ENCODE results near the gene IRF8. TPM values are rescaled to one million over a fixed set of nuclear protein-coding genes. Genes with fewer than 3 reads are reported as not detected.

The IRF8 gene
- total and polyA plus RNA-seq, 2 of the 13 experiments (the other 11 are each of a cell fraction or from before 2014, with no cell fraction given), result not detected

DNA sequence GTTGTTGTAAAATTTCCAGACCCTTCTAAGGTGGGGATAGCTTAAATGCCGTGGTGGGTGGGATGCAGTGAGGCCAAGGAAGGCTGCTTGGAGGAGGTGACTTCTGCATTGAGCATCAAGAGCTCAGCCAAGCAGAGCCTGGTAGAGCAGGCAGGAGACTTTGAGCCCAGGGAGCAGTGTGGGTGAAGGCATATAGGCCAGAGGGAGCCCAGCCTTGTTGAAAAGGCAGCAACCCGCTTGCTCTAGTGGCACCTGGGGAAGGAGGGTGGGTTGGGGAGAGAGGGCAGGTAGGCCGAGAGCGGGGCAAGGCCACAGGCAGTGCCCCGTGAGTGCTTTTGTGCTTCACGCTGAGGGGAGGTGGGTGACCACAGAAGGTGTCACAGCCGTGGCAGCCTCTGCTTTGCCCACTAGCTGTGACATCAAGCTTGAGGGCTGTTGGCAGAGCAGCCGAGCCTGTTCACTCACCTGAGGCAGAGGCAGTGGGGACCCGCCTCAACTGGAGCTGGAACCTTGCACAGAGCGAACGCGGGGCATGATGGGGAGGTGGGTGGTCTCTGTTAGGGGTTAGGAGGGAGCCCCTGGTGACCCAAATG lies 56.1 kb downstream of the IRF8 start:
- no peak for FAIRE-seq
- peaks cover 0 to 53% of the 10 kb centered on the region in 2 experiments; a peak in 4 of 5 replicates for H3K27me3 ChIP-seq (ENCODE audit: control insufficient read depth in 1 of 2, insufficient read depth in 2 of 2, low read length in 2 of 2)
- intact Hi-C loops (cut with micrococcal nuclease; ENCODE audit: unreplicated experiment), result no loop called here

More for the DNA sequence above, 56.1 kb downstream of the IRF8 start:
- WGBS (ENCODE audit: low lambda C conversion rate), result 57% methylated on average over 12 of the region's 12 CpGs
- H3K9ac ChIP-seq (ENCODE audit: insufficient read depth, low read depth, low read length), result no peak overlapping the region
- no peak overlapping the region for H3K27ac ChIP-seq (ENCODE audit: extremely low read length, insufficient read depth, low read length)
- DNase-seq (ENCODE audit: low spot score) (no peak), ATAC-seq (no peak; the same call in 2 of the 3 replicates)
- no peaks in the 10 kb centered on the region for H3K4me1 ChIP-seq (ENCODE audit: insufficient read depth, low read length)
- H3K9me3 ChIP-seq (ENCODE audit: low read length), result no peaks in the 10 kb centered on the region
- no peaks in the 10 kb centered on the region for H4K20me1 ChIP-seq (ENCODE audit: insufficient read depth, low read length)
- in situ Hi-C loops (cut with HindIII; ENCODE audit: extremely low pct_ligation_motif_present, low pct_unique_long_range_greater_than_20kb), result no loop called here
- no TSS peak for BruUV-seq (replicated peaks)
- H3K79me2 ChIP-seq (ENCODE audit: insufficient read depth, low read length), result no peaks in the 10 kb centered on the region
- no peak for TF ChIP-seq CAMTA2 (CRISPR knock-in tag; IDR thresholded peaks at IDR 0.05; ENCODE audit: borderline replicate concordance)
- no peak for TF ChIP-seq ZNF615 (CRISPR knock-in tag; IDR thresholded peaks at IDR 0.05; ENCODE audit: borderline replicate concordance)
- no peak for TF ChIP-seq ZNF207 (IDR thresholded peaks at IDR 0.05; ENCODE audit: borderline replicate concordance)
- TF ChIP-seq MAFK (conservative IDR thresholded peaks at IDR 0.05 in 1 of 2, IDR thresholded peaks at IDR 0.05 in 1 of 2; ENCODE audit: low read length in 2 of 2), result no peak
- no peak for TF ChIP-seq PRPF4 (IDR thresholded peaks at IDR 0.05; ENCODE audit: low read depth, low read length, poor library complexity, severe bottlenecking)
- TF ChIP-seq THYN1 (CRISPR knock-in tag; IDR thresholded peaks at IDR 0.05; ENCODE audit: borderline replicate concordance, low read depth), result no peak
- TF ChIP-seq ZNF33A (CRISPR knock-in tag; IDR thresholded peaks at IDR 0.05; ENCODE audit: borderline replicate concordance), result no peak
- TF ChIP-seq, protein P1, sequence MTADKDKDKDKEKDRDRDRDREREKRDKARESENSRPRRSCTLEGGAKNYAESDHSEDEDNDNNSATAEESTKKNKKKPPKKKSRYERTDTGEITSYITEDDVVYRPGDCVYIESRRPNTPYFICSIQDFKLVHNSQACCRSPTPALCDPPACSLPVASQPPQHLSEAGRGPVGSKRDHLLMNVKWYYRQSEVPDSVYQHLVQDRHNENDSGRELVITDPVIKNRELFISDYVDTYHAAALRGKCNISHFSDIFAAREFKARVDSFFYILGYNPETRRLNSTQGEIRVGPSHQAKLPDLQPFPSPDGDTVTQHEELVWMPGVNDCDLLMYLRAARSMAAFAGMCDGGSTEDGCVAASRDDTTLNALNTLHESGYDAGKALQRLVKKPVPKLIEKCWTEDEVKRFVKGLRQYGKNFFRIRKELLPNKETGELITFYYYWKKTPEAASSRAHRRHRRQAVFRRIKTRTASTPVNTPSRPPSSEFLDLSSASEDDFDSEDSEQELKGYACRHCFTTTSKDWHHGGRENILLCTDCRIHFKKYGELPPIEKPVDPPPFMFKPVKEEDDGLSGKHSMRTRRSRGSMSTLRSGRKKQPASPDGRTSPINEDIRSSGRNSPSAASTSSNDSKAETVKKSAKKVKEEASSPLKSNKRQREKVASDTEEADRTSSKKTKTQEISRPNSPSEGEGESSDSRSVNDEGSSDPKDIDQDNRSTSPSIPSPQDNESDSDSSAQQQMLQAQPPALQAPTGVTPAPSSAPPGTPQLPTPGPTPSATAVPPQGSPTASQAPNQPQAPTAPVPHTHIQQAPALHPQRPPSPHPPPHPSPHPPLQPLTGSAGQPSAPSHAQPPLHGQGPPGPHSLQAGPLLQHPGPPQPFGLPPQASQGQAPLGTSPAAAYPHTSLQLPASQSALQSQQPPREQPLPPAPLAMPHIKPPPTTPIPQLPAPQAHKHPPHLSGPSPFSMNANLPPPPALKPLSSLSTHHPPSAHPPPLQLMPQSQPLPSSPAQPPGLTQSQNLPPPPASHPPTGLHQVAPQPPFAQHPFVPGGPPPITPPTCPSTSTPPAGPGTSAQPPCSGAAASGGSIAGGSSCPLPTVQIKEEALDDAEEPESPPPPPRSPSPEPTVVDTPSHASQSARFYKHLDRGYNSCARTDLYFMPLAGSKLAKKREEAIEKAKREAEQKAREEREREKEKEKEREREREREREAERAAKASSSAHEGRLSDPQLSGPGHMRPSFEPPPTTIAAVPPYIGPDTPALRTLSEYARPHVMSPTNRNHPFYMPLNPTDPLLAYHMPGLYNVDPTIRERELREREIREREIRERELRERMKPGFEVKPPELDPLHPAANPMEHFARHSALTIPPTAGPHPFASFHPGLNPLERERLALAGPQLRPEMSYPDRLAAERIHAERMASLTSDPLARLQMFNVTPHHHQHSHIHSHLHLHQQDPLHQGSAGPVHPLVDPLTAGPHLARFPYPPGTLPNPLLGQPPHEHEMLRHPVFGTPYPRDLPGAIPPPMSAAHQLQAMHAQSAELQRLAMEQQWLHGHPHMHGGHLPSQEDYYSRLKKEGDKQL (CRISPR knock-in tag; IDR thresholded peaks at IDR 0.05; ENCODE audit: low read depth), result no peak
- TF ChIP-seq FOSL2 (CRISPR knock-in tag; IDR thresholded peaks at IDR 0.05), result no peak
- H3K4me3 ChIP-seq (replicated peaks in 1 of 3; ENCODE audit: insufficient read depth in 1 of 3, low read depth in 2 of 3, low read length in 3 of 3), result no peak overlapping the region
- POLR2A ChIA-PET, result no interaction called here
- H3K4me2 ChIP-seq (ENCODE audit: low read depth, low read length), result no peak overlapping the region
- H3K36me3 ChIP-seq (replicated peaks in 1 of 2; ENCODE audit: control insufficient read depth in 1 of 2, insufficient read depth in 2 of 2, low read length in 2 of 2), result no peaks in the 10 kb centered on the region
- CTCF ChIA-PET (ENCODE audit: low intra/inter-chr PET ratio, low total read pairs), result no interaction called here
- H2AFZ ChIP-seq (ENCODE audit: low read length), result no peak overlapping the region

All from HepG2 (cell line).